Urinary bladder (tissue), 4 donors: ENCODE results near the gene SLC26A3. TPM values are rescaled to one million over a fixed set of nuclear protein-coding genes. Genes with fewer than 3 reads are reported as not detected.

Experiments
- DNase-seq: peaks from one replicate; pipeline ENCODE4 v3.0.0-alpha.2; 2015; ENCODE audit errors: extremely low spot score
- H3K27ac ChIP-seq: one replicate; pipeline ENCODE4 v1.5.1; 2013; ENCODE audit warnings: low read depth, mild to moderate bottlenecking, moderate library complexity
- H3K36me3 ChIP-seq: one replicate; pipeline ENCODE4 v1.6.1; 2013; ENCODE audit warnings: mild to moderate bottlenecking, moderate library complexity; ENCODE audit not compliant: insufficient read depth
- H3K4me1 ChIP-seq: one replicate; pipeline ENCODE4 v1.6.1; 2013; ENCODE audit warnings: mild to moderate bottlenecking, moderate library complexity; ENCODE audit not compliant: insufficient read depth
- H3K4me3 ChIP-seq: one replicate; pipeline ENCODE4 v1.5.1; 2013; ENCODE audit warnings: low read depth, low read length
- WGBS: extraction: QIAGEN DNeasy Blood & Tissue Kit; methylation state at CpG from one replicate; pipeline ENCODE4 v1.1.7; 2013; 5-methylcytosine and 5-hydroxymethylcytosine counted together
- polyA plus RNA-seq: library from polyadenylated mRNA; stranded (reverse); fragments of 200-250 nt; gene quantifications from one replicate; pipeline ENCODE4 v1.2.3, GENCODE V29; 2013
- total RNA-seq: library from RNA; depleted of rRNA; stranded (reverse); fragments of >200 nt; gene quantifications from one replicate; pipeline ENCODE4 v1.2.3, GENCODE V29; 2014
- donor health status: healthy with polysubstance abuse.
- donor health status: healthy.

Gene SLC26A3
- total and polyA plus RNA-seq, 2 donors = 0.03 TPM; not detected in 1

DNA sequence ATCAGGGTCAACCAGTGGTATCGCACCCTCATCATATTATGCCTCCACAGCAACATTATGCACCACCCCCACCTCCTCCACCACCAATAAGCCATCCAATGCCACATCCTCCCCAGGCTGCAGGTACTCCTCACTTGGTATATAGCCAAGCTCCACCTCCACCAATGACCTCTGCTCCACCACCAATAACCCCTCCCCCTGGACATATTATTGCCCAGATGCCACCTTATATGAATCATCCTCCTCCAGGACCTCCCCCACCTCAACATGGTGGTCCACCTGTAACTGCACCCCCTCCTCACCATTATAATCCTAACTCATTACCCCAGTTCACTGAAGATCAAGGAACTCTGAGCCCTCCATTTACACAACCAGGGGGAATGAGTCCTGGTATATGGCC lies 44.4 kb downstream of the SLC26A3 start:
- no peaks in the 10 kb centered on the region for H3K36me3 ChIP-seq
- WGBS = 98% methylated on average over 1 of the region's 1 CpG

GRCh38 chr7:107754642-107755041 lies 48.4 kb downstream of the SLC26A3 start:
- H3K27ac ChIP-seq = no peak overlapping the region
- peaks cover 3% of the 10 kb centered on the region for H3K36me3 ChIP-seq
- H3K4me1 ChIP-seq = no peaks in the 10 kb centered on the region
- WGBS = 97% methylated on average over 2 of the region's 2 CpGs
- H3K4me3 ChIP-seq = no peak overlapping the region
- DNase-seq = no peak

More for the DNA sequence above, 44.4 kb downstream of the SLC26A3 start:
- no peak for DNase-seq
- Histone ChIP-seq H3K4me3 (no peak overlapping the region), H3K4me1 (no peaks in the 10 kb centered on the region), H3K27ac (no peak overlapping the region)

GRCh38 chr7:107751113-107751512 lies 51.9 kb downstream of the SLC26A3 start:
- no peak for DNase-seq
- no peak overlapping the region for H3K4me3 ChIP-seq
- H3K27ac ChIP-seq = no peak overlapping the region
- no peaks in the 10 kb centered on the region for H3K4me1 ChIP-seq
- WGBS = 95% methylated on average over 7 of the region's 7 CpGs
- H3K36me3 ChIP-seq = peaks cover 4% of the 10 kb centered on the region

DNA sequence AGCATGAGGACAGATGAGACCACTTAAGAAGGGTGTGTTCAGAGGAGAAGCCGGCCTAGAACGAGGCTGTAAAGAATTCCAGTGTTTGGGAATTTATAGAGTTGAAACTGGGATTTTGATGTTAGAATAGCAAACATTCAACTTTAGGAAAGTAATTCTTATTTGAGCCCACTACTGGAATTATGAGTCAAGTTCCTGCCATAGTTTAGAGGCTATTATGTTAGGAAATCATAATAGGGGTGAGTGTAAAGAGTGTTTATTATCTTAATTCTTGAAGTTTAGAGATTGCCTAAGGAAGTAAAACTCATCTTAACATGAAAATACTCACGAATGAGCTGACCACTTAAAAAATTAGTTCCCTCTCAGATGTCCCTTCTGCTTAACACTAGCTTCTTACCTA lies 57.0 kb downstream of the SLC26A3 start:
- no peak overlapping the region for H3K27ac ChIP-seq
- H3K36me3 ChIP-seq = peaks cover 4% of the 10 kb centered on the region
- no peaks in the 10 kb centered on the region for H3K4me1 ChIP-seq
- no peak overlapping the region for H3K4me3 ChIP-seq
- no peak for DNase-seq
- 64% methylated on average over 3 of the region's 3 CpGs for WGBS

DNA sequence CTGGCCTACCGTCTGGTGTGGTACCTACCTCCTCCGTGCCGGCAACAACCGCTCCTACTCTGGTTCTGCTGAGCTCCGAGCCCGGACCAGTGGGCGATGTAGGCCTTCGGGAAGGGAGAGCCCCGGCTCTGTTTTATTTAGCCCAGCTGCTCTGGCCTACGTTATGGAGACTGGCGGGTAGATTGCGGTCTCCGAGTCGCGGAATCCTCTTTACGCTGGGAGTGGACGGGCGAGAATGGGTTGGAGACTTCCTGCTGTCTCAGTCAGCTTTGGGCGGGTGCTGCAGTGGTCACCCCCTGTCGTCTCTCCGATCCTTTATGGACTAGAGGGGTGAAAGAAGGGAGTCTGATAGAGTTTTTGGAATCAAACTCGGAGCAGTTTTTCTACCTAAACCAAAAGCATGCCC lies 58.7 kb downstream of the SLC26A3 start:
- Histone ChIP-seq H3K27ac (peak overlapping the region; percentile 93), H3K4me1 (no peaks in the 10 kb centered on the region), H3K4me3 (peak overlapping the region; percentile 77), H3K36me3 (peaks cover 2% of the 10 kb centered on the region)
- under 1% methylated on average over 22 of the region's 22 CpGs for WGBS
- no peak for DNase-seq

DNA sequence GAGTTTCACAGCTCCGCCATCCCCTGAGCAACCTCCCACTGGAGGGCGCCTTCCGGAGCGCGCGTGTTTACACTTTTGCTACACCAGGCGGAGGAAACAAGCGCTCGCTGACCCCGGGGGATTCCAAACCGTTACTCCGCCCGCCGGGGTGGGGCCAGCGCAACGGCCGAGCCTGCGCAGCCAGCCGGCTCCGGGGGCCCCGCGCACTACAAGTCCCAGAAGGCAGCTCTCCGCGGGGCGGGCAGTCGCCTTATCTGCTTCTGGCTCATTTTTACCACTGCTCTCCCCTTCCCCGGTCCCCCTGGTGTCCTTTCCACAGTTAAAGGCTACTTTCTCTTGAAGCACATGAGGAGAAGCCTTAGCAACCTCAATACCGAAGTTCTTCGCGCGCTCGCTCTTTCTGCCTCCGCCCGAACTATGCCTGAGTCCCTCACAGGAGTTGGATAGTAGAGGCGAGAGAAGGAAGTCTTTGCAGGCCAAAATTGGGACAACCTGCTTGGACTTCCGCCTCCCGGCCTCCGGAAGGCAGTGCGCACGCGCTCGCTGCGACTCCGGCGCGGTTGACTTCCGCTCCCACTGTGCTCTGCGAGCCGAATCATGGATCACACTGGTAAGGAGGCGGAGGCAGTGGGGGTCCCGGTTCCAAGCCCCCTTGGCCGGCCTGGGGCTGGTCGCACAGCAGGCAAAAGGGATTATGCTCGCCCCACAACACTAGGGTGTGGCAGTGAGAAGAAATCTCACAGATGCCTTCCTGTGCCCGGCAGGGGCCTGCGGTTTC lies 59.3 kb downstream of the SLC26A3 start, which contains the start of gene CBLL1:
Gene CBLL1, plus strand, starts transcription at position 576 of the 778 bp plus-strand sequence. Its CDS starts 22 bp downstream, at position 598.
- Histone ChIP-seq H3K4me1 (no peaks in the 10 kb centered on the region), H3K36me3 (peaks cover under 1% of the 10 kb centered on the region), H3K27ac (peak within 1 kb of the TSS; percentile 93), H3K4me3 (peak within 1 kb of the TSS; percentile 77)
- WGBS = under 1% methylated on average over 56 of the region's 56 CpGs
- peak; percentile 92 for DNase-seq

- H3K36me3 ChIP-seq = no peaks in the 10 kb centered on the region
- peak overlapping the region; percentile 93 for H3K27ac ChIP-seq
- H3K4me1 ChIP-seq = no peaks in the 10 kb centered on the region
- H3K4me3 ChIP-seq = peak overlapping the region; percentile 77
- no peak for DNase-seq
- WGBS = 15% methylated on average over 29 of the region's 29 CpGs
These were observed 60.1 kb downstream of the SLC26A3 start for GRCh38 chr7:107742678-107743566.

GRCh38 chr7:107728276-107728675 lies 74.7 kb downstream of the SLC26A3 start:
- no peaks in the 10 kb centered on the region for H3K36me3 ChIP-seq
- H3K27ac ChIP-seq = no peak overlapping the region
- H3K4me3 ChIP-seq = no peak overlapping the region
- DNase-seq = no peak
- H3K4me1 ChIP-seq = no peaks in the 10 kb centered on the region

DNA sequence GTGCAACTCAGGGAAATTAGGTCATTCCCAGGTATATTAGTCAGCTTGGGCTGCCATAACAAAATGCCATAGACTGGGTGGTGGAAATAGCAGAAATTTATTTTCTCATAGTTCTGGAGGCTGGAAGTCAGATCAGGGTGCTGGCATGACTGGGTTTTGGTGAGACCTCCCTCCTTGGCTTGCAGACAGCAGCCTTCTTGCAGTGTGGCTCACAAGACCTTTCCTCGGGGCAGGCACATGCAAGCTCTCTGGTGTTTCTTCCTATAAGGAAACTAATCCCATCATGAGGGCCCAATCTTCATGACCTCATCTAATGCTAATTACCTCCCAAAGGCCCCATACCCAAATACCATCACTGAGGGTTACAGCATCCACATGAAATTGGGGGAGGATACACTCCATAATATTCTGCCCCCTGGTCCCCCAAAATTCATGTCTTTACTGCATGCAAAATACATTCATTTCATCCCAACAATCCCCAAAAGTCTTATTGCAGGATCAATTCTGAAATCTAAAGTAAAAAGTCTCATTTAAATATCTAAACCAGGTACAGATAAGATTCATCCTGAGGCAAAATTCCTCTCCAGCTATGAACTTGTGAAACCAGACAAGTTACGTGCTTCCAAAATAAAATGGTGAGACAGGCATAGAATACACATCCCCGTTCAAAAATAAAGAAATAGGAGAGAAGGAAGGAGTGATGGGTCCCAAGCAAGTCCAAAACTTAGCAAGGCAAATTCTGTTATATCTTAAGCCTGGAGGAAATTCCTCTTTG lies 76.5 kb downstream of the SLC26A3 start:
- DNase-seq = no peak
- H3K27ac ChIP-seq = no peak overlapping the region
- H3K36me3 ChIP-seq = no peaks in the 10 kb centered on the region
- 72% methylated on average over 3 of the region's 3 CpGs for WGBS
- no peak overlapping the region for H3K4me3 ChIP-seq
- no peaks in the 10 kb centered on the region for H3K4me1 ChIP-seq

DNA sequence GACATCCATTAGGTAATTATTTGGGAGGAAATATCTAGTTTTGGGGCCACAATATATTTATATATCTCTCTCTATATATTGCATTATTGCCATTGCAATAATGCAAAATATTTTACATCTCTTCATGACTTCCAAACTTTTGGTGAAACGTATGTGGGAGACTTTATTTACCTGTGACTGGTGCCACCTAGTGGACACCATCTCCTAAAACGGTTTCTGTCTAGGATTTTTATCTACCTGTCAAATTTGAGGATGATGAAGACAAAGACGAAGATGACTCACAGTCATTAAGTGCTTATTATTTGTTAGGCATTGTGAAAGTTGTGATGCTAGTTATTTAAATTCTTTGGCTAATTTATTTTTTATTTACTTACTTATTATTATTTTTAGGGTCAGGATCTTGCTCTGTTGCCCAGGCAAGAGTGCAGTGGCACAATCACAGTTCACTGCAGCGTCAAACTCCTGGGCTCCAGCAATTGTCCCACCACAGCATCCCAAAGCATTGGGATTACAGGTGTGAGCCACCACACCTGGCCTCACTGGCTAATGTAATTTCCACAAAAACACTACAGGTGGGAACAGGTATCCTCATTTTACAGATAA lies 77.8 kb downstream of the SLC26A3 start:
- no peak for DNase-seq
- WGBS = 22% methylated on average over 4 of the region's 4 CpGs

GRCh38 chr7:107723255-107723654 lies 79.8 kb downstream of the SLC26A3 start:
- Histone ChIP-seq H3K27ac (no peak overlapping the region), H3K4me3 (no peak overlapping the region), H3K36me3 (no peaks in the 10 kb centered on the region), H3K4me1 (no peaks in the 10 kb centered on the region)
- no peak for DNase-seq
- 87% methylated on average over 2 of the region's 2 CpGs for WGBS

More for the DNA sequence above, 77.8 kb downstream of the SLC26A3 start:
- Histone ChIP-seq H3K27ac (no peak overlapping the region), H3K36me3 (no peaks in the 10 kb centered on the region), H3K4me3 (no peak overlapping the region), H3K4me1 (no peaks in the 10 kb centered on the region)

- Histone ChIP-seq H3K27ac (no peak overlapping the region), H3K36me3 (no peaks in the 10 kb centered on the region), H3K4me1 (no peaks in the 10 kb centered on the region), H3K4me3 (no peak overlapping the region)
- WGBS = 46% methylated on average over 1 of the region's 1 CpG
- DNase-seq = no peak
These were observed 81.7 kb downstream of the SLC26A3 start for GRCh38 chr7:107721286-107721685.
